Breast epithelium (tissue), 3 donors: Measurements from ENCODE around the gene OR7G1.

Experiments used
- POLR2A ChIP-seq: fragments of 450-650 bp; IDR thresholded peaks from one replicate; pipeline ENCODE4 v1.6.1; 2016; ENCODE audit warnings: antibody characterized with exemption, mild to moderate bottlenecking, moderate library complexity
- TF ChIP-seq, protein P1 (sequence below), 3 donors: fragments of 450-650 bp; IDR thresholded peaks; one replicate each; pipeline ENCODE4 v1.5.1; 2016 to 2017; ENCODE audit warnings: antibody characterized with exemption in 3 of 3, mild to moderate bottlenecking in 3 of 3, moderate library complexity in 3 of 3

DNA sequence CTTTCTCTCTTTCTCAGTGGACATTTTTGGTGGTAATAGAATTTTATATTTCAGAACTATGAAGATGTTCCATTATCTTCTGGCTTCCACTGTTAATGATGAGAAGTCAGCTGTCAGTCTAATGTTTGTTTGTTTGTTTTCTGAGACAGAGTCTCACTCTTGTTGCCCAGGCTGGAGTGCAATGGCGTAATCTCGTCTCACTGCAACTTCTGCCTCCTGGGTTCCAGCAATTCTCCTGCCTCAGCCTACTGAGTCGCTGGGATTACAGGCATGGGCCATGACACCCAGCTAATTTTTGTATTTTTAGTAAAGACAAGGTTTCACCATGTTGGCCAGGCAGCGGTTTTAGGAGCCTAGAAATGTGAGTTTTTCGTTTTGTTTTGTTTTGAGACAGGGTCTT lies 29.4 kb upstream of the OR7G1 start:
- TF ChIP-seq, protein P1, sequence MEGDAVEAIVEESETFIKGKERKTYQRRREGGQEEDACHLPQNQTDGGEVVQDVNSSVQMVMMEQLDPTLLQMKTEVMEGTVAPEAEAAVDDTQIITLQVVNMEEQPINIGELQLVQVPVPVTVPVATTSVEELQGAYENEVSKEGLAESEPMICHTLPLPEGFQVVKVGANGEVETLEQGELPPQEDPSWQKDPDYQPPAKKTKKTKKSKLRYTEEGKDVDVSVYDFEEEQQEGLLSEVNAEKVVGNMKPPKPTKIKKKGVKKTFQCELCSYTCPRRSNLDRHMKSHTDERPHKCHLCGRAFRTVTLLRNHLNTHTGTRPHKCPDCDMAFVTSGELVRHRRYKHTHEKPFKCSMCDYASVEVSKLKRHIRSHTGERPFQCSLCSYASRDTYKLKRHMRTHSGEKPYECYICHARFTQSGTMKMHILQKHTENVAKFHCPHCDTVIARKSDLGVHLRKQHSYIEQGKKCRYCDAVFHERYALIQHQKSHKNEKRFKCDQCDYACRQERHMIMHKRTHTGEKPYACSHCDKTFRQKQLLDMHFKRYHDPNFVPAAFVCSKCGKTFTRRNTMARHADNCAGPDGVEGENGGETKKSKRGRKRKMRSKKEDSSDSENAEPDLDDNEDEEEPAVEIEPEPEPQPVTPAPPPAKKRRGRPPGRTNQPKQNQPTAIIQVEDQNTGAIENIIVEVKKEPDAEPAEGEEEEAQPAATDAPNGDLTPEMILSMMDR (IDR thresholded peaks at IDR 0.05) = no peak
- TF ChIP-seq POLR2A = no peak
